IMR-90 (cell line): Measurements from ENCODE around the gene FER. TPM values are rescaled to one million over a fixed set of nuclear protein-coding genes. Genes with fewer than 3 reads are reported as not detected.

Experiments
- ATAC-seq: fragments of 200-7000 bp; cut with Tn5 transposase; 2 replicates; pipeline ENCODE4 v1.9.1; 2020; ENCODE audit warnings: low read depth, mild to moderate bottlenecking, moderate library complexity
- BruUV-seq: library from RNA; stranded (reverse); fragments of 400-500 nt; replicated peaks from 2 replicates; lab custom pipeline; 2021; lab: Mats Ljungman, UMichigan
- CTCF ChIA-PET: fragments of 300-600 bp; formaldehyde crosslinking; extraction: SDS; loops from one replicate; lab custom pipeline; 2021; ENCODE audit warnings: antibody characterized with exemption; lab: Yijun Ruan, JAX
- POLR2A ChIA-PET: fragments of 300-600 bp; sonication (Branson Sonifier 250); formaldehyde crosslinking; loops from one replicate; lab custom pipeline; 2022; ENCODE audit warnings: antibody characterized with exemption; ENCODE audit not compliant: unreplicated experiment; lab: Charles Lee
- DNase-seq: peaks from one replicate; pipeline ENCODE4 v3.0.0; 2013
- H2AFZ ChIP-seq: replicated peaks from 2 replicates; pipeline ENCODE3; 2013; ENCODE audit warnings: low read length, mild to moderate bottlenecking; ENCODE audit not compliant: poor library complexity
- H2AK5ac ChIP-seq: 2 replicates; pipeline ENCODE4 v1.6.1; 2013; ENCODE audit warnings: low read depth, low read length, inconsistent platforms
- H2AK9ac ChIP-seq: replicated peaks from 2 replicates; pipeline ENCODE3; 2013; ENCODE audit warnings: mild to moderate bottlenecking, low read depth, low read length, moderate library complexity; ENCODE audit not compliant: poor library complexity
- H2BK120ac ChIP-seq: 2 replicates; pipeline ENCODE4 v1.6.1; 2013; ENCODE audit warnings: low read depth, low read length, inconsistent platforms
- H2BK15ac ChIP-seq: 3 replicates; pipeline ENCODE4 v1.6.1; 2013; ENCODE audit warnings: low read depth, low read length, inconsistent platforms
- H2BK20ac ChIP-seq: 2 replicates; pipeline ENCODE4 v1.6.1; 2013; ENCODE audit warnings: low read depth, mild to moderate bottlenecking, inconsistent platforms, low read length, moderate library complexity
- H2BK5ac ChIP-seq: 2 replicates; pipeline ENCODE4 v1.6.1; 2013; ENCODE audit warnings: mild to moderate bottlenecking, low read depth, low read length, inconsistent platforms; ENCODE audit not compliant: poor library complexity, severe bottlenecking
- H3K14ac ChIP-seq: replicated peaks from 2 replicates; pipeline ENCODE4 v1.6.1; 2013; ENCODE audit warnings: low read depth, low read length, inconsistent platforms
- H3K18ac ChIP-seq: 2 replicates; pipeline ENCODE4 v1.6.1; 2013; ENCODE audit warnings: low read depth, low read length, control low read depth
- H3K23ac ChIP-seq: 2 replicates; pipeline ENCODE4 v1.6.1; 2013; ENCODE audit warnings: low read depth, low read length, inconsistent platforms
- H3K27ac ChIP-seq: 2 replicates; pipeline ENCODE4 v1.5.1; 2013; ENCODE audit warnings: mild to moderate bottlenecking, control low read depth, low read length; ENCODE audit not compliant: insufficient read depth
- H3K27me3 ChIP-seq: 2 replicates; pipeline ENCODE4 v1.6.1; 2013; ENCODE audit warnings: low read length; ENCODE audit not compliant: control insufficient read depth, insufficient read depth
- H3K36me3 ChIP-seq: 2 replicates; pipeline ENCODE4 v1.6.1; 2013; ENCODE audit warnings: low read length, mixed read lengths; ENCODE audit not compliant: control insufficient read depth, insufficient read depth
- H3K4ac ChIP-seq: 2 replicates; pipeline ENCODE4 v1.6.1; 2013; ENCODE audit warnings: low read depth, low read length, inconsistent platforms
- H3K4me1 ChIP-seq: 2 replicates; pipeline ENCODE4 v1.6.1; 2013; ENCODE audit warnings: low read length, mixed read lengths; ENCODE audit not compliant: control insufficient read depth, insufficient read depth
- H3K4me2 ChIP-seq: 2 replicates; pipeline ENCODE4 v1.6.1; 2013; ENCODE audit warnings: low read depth, mild to moderate bottlenecking, control low read depth, low read length, moderate library complexity
- H3K4me3 ChIP-seq: 2 replicates; pipeline ENCODE4 v1.5.1; 2013; ENCODE audit warnings: low read depth, mild to moderate bottlenecking, control low read depth, low read length, moderate library complexity; ENCODE audit not compliant: insufficient read depth
- H3K56ac ChIP-seq: 2 replicates; pipeline ENCODE4 v1.6.1; 2013; ENCODE audit warnings: low read length, inconsistent platforms; ENCODE audit not compliant: insufficient read depth; ENCODE audit errors: extremely low read depth
- H3K79me1 ChIP-seq, 2 experiments: 2 replicates each; pipeline ENCODE4 v1.6.1; 2013; ENCODE audit warnings: low read length in 2 of 2, inconsistent platforms in 1 of 2, low read depth in 1 of 2
- H3K9ac ChIP-seq: 2 replicates; pipeline ENCODE4 v1.6.1; 2013; ENCODE audit warnings: low read depth, low read length, control low read depth
- H3K9me1 ChIP-seq: 2 replicates; pipeline ENCODE4 v1.6.1; 2013; ENCODE audit warnings: low read length, inconsistent platforms; ENCODE audit not compliant: insufficient read depth
- H3K9me3 ChIP-seq: 2 replicates; pipeline ENCODE4 v1.6.1; 2013; ENCODE audit warnings: low read length; ENCODE audit not compliant: control insufficient read depth, insufficient read depth
- H4K20me1 ChIP-seq: 2 replicates; pipeline ENCODE4 v1.6.1; 2013; ENCODE audit warnings: low read length, inconsistent platforms; ENCODE audit not compliant: insufficient read depth
- H4K5ac ChIP-seq: 2 replicates; pipeline ENCODE4 v1.6.1; 2013; ENCODE audit warnings: mild to moderate bottlenecking, low read depth, low read length, control low read depth
- H4K8ac ChIP-seq, 2 experiments: 2 replicates each; pipeline ENCODE4 v1.6.1; 2013; ENCODE audit warnings: low read depth in 2 of 2, low read length in 2 of 2, control low read depth in 1 of 2, inconsistent platforms in 1 of 2
- H4K91ac ChIP-seq: 2 replicates; pipeline ENCODE4 v1.6.1; 2013; ENCODE audit warnings: low read depth, low read length, inconsistent platforms; ENCODE audit not compliant: insufficient read depth
- CEBPB ChIP-seq: IDR thresholded peaks from 2 replicates; pipeline ENCODE4 v1.6.1; 2012; ENCODE audit warnings: low read depth, low read length, improper control_type of control experiment
- CTCF ChIP-seq: conservative IDR thresholded peaks from 2 replicates; pipeline ENCODE4 v1.5.1; 2012; ENCODE audit warnings: mild to moderate bottlenecking, low read depth, low read length, improper control_type of control experiment
- FOS ChIP-seq: fragments of 150-350 bp; IDR thresholded peaks from 2 replicates; pipeline ENCODE4 v1.6.1; 2016; ENCODE audit warnings: low read depth, low read length
- MXI1 ChIP-seq: IDR thresholded peaks from 2 replicates; pipeline ENCODE4 v1.6.1; 2012; ENCODE audit warnings: low read depth, mild to moderate bottlenecking, low read length, moderate library complexity, borderline replicate concordance
- RCOR1 ChIP-seq: IDR thresholded peaks from 2 replicates; pipeline ENCODE4 v1.6.1; 2012; ENCODE audit warnings: mild to moderate bottlenecking, low read length, improper control_type of control experiment; ENCODE audit not compliant: insufficient replicate concordance
- USF2 ChIP-seq: fragments of 150-350 bp; IDR thresholded peaks from 2 replicates; pipeline ENCODE4 v1.6.1; 2017; ENCODE audit warnings: mild to moderate bottlenecking, antibody characterized with exemption, low read length, low read depth
- WGBS, 2 experiments: methylation state at CpG; one replicate each; pipeline versions ENCODE4 v1.1.5 to v1.1.7; 2013; ENCODE audit warnings: missing lambda C conversion rate in 2 of 2; ENCODE audit not compliant: insufficient read length in 1 of 2; ENCODE audit errors: extremely low coverage in 2 of 2; 5-methylcytosine and 5-hydroxymethylcytosine counted together
- dilution Hi-C: fragments of 300-500 bp; cut with HindIII; formaldehyde crosslinking; loops from one replicate; pipeline ENCODE4 v1.14.3; 2018; ENCODE audit warnings: low sequenced_read_pairs; ENCODE audit not compliant: unreplicated experiment
- in situ Hi-C: fragments of 300-500 bp; cut with MboI; formaldehyde crosslinking; loops from 3 replicates; pipeline ENCODE4 v1.14.3; 2019; ENCODE audit warnings: low sequenced_read_pairs, inconsistent platforms, mixed read lengths
- intact Hi-C: fragments of 100-400 bp; cut with micrococcal nuclease; formaldehyde crosslinking; loops from 2 replicates; pipeline ENCODE4 v1.10.0; 2022
- polyA plus RNA-seq, 3 experiments: library from polyadenylated mRNA; depleted of rRNA; stranded (reverse); fragments of >200 nt; gene quantifications; 2 replicates each; pipeline ENCODE4 v1.2.3, GENCODE V29; 2012; ENCODE audit warnings: low replicate concordance in 1 of 3
- total RNA-seq: library from RNA; depleted of rRNA; stranded (reverse); fragments of >200 nt; gene quantifications from 2 replicates; pipeline ENCODE4 v1.2.3, GENCODE V29; 2012

Gene FER
- total and polyA plus RNA-seq, 2 of the 4 experiments (the other 2 are of a cell fraction), result 3.5 to 32.4 TPM

- Histone ChIP-seq H3K9ac (no peak overlapping the region), H4K20me1 (no peaks in the 10 kb centered on the region), H2BK15ac (no peak overlapping the region), H3K9me1 (no peaks in the 10 kb centered on the region; the same call in 1 of the 2 replicates), H3K4ac (no peak overlapping the region), H3K27me3 (no peaks in the 10 kb centered on the region), H3K4me3 (no peak overlapping the region), H3K4me2 (no peak overlapping the region), H4K91ac (no peak overlapping the region), H2BK20ac (no peak overlapping the region), H3K79me1 (no peaks in the 10 kb centered on the region), H2AK9ac (no peak overlapping the region), H2AFZ (no peak overlapping the region), H2BK120ac (no peak overlapping the region), H2AK5ac (no peak overlapping the region), H3K4me1 (no peaks in the 10 kb centered on the region), H3K36me3 (no peaks in the 10 kb centered on the region), H3K56ac (no peak overlapping the region), H4K8ac (no peak overlapping the region), H3K18ac (no peak overlapping the region), H3K27ac (no peak overlapping the region), H2BK5ac (no peak overlapping the region), H3K9me3 (no peaks in the 10 kb centered on the region), H3K14ac (no peak overlapping the region), H3K23ac (no peak overlapping the region), H4K5ac (no peak overlapping the region)
- in situ Hi-C loops (no loop called here), dilution Hi-C loops (no loop called here), intact Hi-C loops (no loop called here)
- BruUV-seq, result no TSS peak
- no peak for ATAC-seq
- CTCF ChIA-PET, result no interaction called here
- no CpG with 5 or more reads among the region's 3 CpGs for WGBS, 2 experiments
- TF ChIP-seq RCOR1, result no peak
- TF ChIP-seq USF2, result no peak
- TF ChIP-seq MXI1, result no peak
- no peak for TF ChIP-seq CEBPB
- no peak for TF ChIP-seq CTCF
- no peak for TF ChIP-seq FOS
- no peak for DNase-seq
- POLR2A ChIA-PET, result no interaction called here
These were observed 35.8 kb upstream of the FER start for GRCh38 chr5:108711898-108712297.
